K562 (cell line): ENCODE results near the gene HPCAL1. TPM values are rescaled to one million over a fixed set of nuclear protein-coding genes. Genes with fewer than 3 reads are reported as not detected.
A peak's percentile ranks its signal among the peaks of the same experiment; 100 is the strongest.

Experiments
- ATAC-seq: fragments of 200-7000 bp; cut with Tn5 transposase; 3 replicates; pipeline ENCODE4 v1.9.1; 2020; ENCODE audit warnings: moderate library complexity
- BruUV-seq: library from RNA; stranded (reverse); fragments of 400-500 nt; replicated peaks from 2 replicates; lab custom pipeline; 2021; lab: Mats Ljungman, UMichigan
- CTCF ChIA-PET: fragments of 300-600 bp; formaldehyde crosslinking; extraction: SDS; loops from one replicate; lab custom pipeline; 2021; ENCODE audit warnings: low intra/inter-chr PET ratio; lab: Yijun Ruan, JAX
- POLR2A ChIA-PET: fragments of 300-600, 350-650 bp; sonication (Branson Sonifier 250); formaldehyde crosslinking; extraction: SDS; loops from one replicate; lab custom pipeline; 2021; ENCODE audit warnings: antibody characterized with exemption, inconsistent platforms; lab: Yijun Ruan, JAX
- DNase-seq, 4 experiments: peaks; one replicate each; pipeline versions ENCODE4 v3.0.0 to v3.0.0-alpha.2; 2011 to 2018; ENCODE audit warnings: low spot score in 3 of 4, mixed read lengths in 3 of 4; ENCODE audit errors: extremely low read depth in 1 of 4
- FAIRE-seq: peaks from 2 replicates; lab custom pipeline; 2011; peaks lifted over from hg19 to GRCh38; lab: Jason Lieb, UNC
- H2AFZ ChIP-seq: 2 replicates; pipeline ENCODE4 v1.6.0; 2011; ENCODE audit warnings: low read depth, low read length, control low read depth, inconsistent platforms
- H3K27ac ChIP-seq: fragments of 200-600 bp; 3 replicates; pipeline ENCODE4 v1.8.0; 2011; ENCODE audit warnings: low read depth, mild to moderate bottlenecking, control low read depth, inconsistent platforms, low read length, moderate library complexity, mixed read lengths; ENCODE audit errors: extremely low read depth
- H3K27me3 ChIP-seq, 2 experiments: fragments of 300-600 bp in 1 of 2; 2 replicates in 1 of 2; 3 replicates in 1 of 2; pipeline versions ENCODE4 v1.6.0 to v1.8.0; 2011; ENCODE audit warnings: inconsistent platforms in 2 of 2, low read length in 2 of 2, mild to moderate bottlenecking in 1 of 2, mixed read lengths in 1 of 2, moderate library complexity in 1 of 2; ENCODE audit not compliant: control insufficient read depth in 2 of 2, insufficient read depth in 2 of 2
- H3K36me3 ChIP-seq: fragments of 300-600 bp; 3 replicates; pipeline ENCODE4 v1.8.0; 2011; ENCODE audit warnings: mild to moderate bottlenecking, low read length, inconsistent platforms; ENCODE audit not compliant: control insufficient read depth, insufficient read depth
- H3K4me1 ChIP-seq, 2 experiments: fragments of 200-600 bp in 1 of 2; replicated peaks in 1 of 2; 2 replicates in 1 of 2; 3 replicates in 1 of 2; pipeline versions ENCODE4 v1.5.1 to v1.8.0; 2011; ENCODE audit warnings: inconsistent platforms in 2 of 2, low read length in 2 of 2, mild to moderate bottlenecking in 1 of 2, mixed read lengths in 1 of 2, moderate library complexity in 1 of 2; ENCODE audit not compliant: control insufficient read depth in 2 of 2, insufficient read depth in 2 of 2
- H3K4me2 ChIP-seq: 2 replicates; pipeline ENCODE4 v1.6.1; 2011; ENCODE audit warnings: low read length, control low read depth, inconsistent platforms, mixed read lengths; ENCODE audit not compliant: insufficient read depth
- H3K4me3 ChIP-seq: fragments of 200-600 bp; sonication (generic), shearing (Covaris generic); 2 replicates; pipeline ENCODE4 v1.5.1; 2016; ENCODE audit warnings: control low read depth, inconsistent platforms
- H3K79me2 ChIP-seq: fragments of 200-600 bp; 3 replicates; pipeline ENCODE4 v1.8.0; 2011; ENCODE audit warnings: low read length, inconsistent platforms; ENCODE audit not compliant: control insufficient read depth, insufficient read depth
- H3K9ac ChIP-seq, 2 experiments: 2 replicates each; pipeline versions ENCODE4 v1.6.0 to v1.6.1; 2011; ENCODE audit warnings: low read depth in 2 of 2, low read length in 2 of 2, control low read depth in 1 of 2, inconsistent platforms in 1 of 2, mild to moderate bottlenecking in 1 of 2, mixed read lengths in 1 of 2; ENCODE audit not compliant: insufficient read depth in 1 of 2
- H3K9me1 ChIP-seq: one replicate; pipeline ENCODE4 v1.6.0; 2011; ENCODE audit warnings: inconsistent platforms, mild to moderate bottlenecking, low read length, moderate library complexity; ENCODE audit not compliant: control insufficient read depth, insufficient read depth
- H3K9me3 ChIP-seq: replicated peaks from 2 replicates; pipeline ENCODE4 v1.5.1; 2011; ENCODE audit warnings: low read depth, low read length, inconsistent platforms; ENCODE audit not compliant: control insufficient read depth, insufficient read depth
- H4K20me1 ChIP-seq: replicated peaks from 2 replicates; pipeline ENCODE4 v1.6.1; 2011; ENCODE audit warnings: low read length, inconsistent platforms, mixed read lengths; ENCODE audit not compliant: control insufficient read depth, insufficient read depth
- BRD9 ChIP-seq: fragments of 450-650 bp; IDR thresholded peaks from 2 replicates; pipeline ENCODE4 v1.6.1; 2018; ENCODE audit warnings: low read depth; ENCODE audit not compliant: partially characterized antibody
- GATA2 ChIP-seq: sonication (generic); formaldehyde crosslinking; IDR thresholded peaks from 2 replicates; pipeline ENCODE4 v1.4.0; 2020; ENCODE audit warnings: mild to moderate bottlenecking, missing genetic modification reagents
- IRF2 ChIP-seq: sonication (generic); formaldehyde crosslinking; IDR thresholded peaks from 2 replicates; pipeline ENCODE4 v1.8.1; 2022; ENCODE audit warnings: mild to moderate bottlenecking, missing genetic modification reagents
- MAFG ChIP-seq: fragments of 450-650 bp; conservative IDR thresholded peaks from 2 replicates; pipeline ENCODE4 v1.6.1; 2016; ENCODE audit warnings: missing genetic modification characterization, missing compliant biosample characterization
- MXI1 ChIP-seq: IDR thresholded peaks from 2 replicates; pipeline ENCODE4 v1.6.1; 2011; ENCODE audit warnings: low read depth, mild to moderate bottlenecking, improper control_type of control experiment, low read length
- PTBP1 ChIP-seq: fragments of 200-400 bp; formaldehyde crosslinking; IDR thresholded peaks from 2 replicates; pipeline ENCODE4 v1.6.1; 2017; ENCODE audit warnings: low read depth, low read length
- RFX1 ChIP-seq: fragments of 450-650 bp; IDR thresholded peaks from 2 replicates; pipeline ENCODE4 v1.6.1; 2016; ENCODE audit warnings: mild to moderate bottlenecking, moderate library complexity
- RFX5 ChIP-seq: IDR thresholded peaks from 2 replicates; pipeline ENCODE4 v1.6.1; 2011; ENCODE audit warnings: low read depth, mild to moderate bottlenecking, improper control_type of control experiment, low read length
- TCF7 ChIP-seq: sonication (generic); IDR thresholded peaks from 2 replicates; pipeline ENCODE4 v1.6.1; 2016; ENCODE audit warnings: antibody characterized with exemption, borderline replicate concordance
- WGBS: fragments of 100-300 bp; shearing (Covaris generic); methylation state at CpG from one replicate; pipeline ENCODE4 v1.1.6; 2016; ENCODE audit warnings: low coverage, mixed read lengths; ENCODE audit not compliant: insufficient coverage; ENCODE audit errors: missing lambda C conversion rate; 5-methylcytosine and 5-hydroxymethylcytosine counted together
- in situ Hi-C: fragments of 300-500 bp; cut with MboI; formaldehyde crosslinking; loops from 4 replicates; pipeline ENCODE4 v1.15.0; 2018; ENCODE audit warnings: inconsistent platforms, mixed read lengths
- intact Hi-C: fragments of 100-400 bp; cut with micrococcal nuclease; formaldehyde crosslinking; loops from 2 replicates; pipeline ENCODE4 v1.14.2; 2022
- polyA plus RNA-seq, 8 experiments: library from polyadenylated mRNA; depleted of rRNA in 4 of 8; stranded (reverse) in 5 of 8; unstranded in 3 of 8; fragments of >200 nt; fragmentation: Nextera tagmentation in 2 of 8; fragmentation: Illumina TruSeq in 1 of 8; extraction: Ambion mirVana in 2 of 8; extraction: Trizol in 1 of 8; gene quantifications; 2 replicates each; pipeline versions ENCODE4 v1.2.1 to v1.2.3, GENCODE V29; 2011 to 2014; ENCODE audit warnings: inconsistent platforms in 1 of 8, missing spikeins in 1 of 8
- total RNA-seq, 7 experiments: library from RNA; depleted of rRNA in 6 of 7; stranded (reverse); fragments of >200 nt in 6 of 7; fragmentation: Illumina TruSeq in 2 of 7; extraction: Trizol in 2 of 7; gene quantifications; 2 replicates each; pipeline versions ENCODE4 v1.2.1 to v1.2.3, GENCODE V29; 2011 to 2021; ENCODE audit warnings: low replicate concordance in 1 of 7

HPCAL1 gene
- total and polyA plus RNA-seq, 9 of the 15 experiments (the other 6 are each of a cell fraction or from before 2014, with no cell fraction given), result 2.7 to 65.5 (median 23.9) TPM

DNA sequence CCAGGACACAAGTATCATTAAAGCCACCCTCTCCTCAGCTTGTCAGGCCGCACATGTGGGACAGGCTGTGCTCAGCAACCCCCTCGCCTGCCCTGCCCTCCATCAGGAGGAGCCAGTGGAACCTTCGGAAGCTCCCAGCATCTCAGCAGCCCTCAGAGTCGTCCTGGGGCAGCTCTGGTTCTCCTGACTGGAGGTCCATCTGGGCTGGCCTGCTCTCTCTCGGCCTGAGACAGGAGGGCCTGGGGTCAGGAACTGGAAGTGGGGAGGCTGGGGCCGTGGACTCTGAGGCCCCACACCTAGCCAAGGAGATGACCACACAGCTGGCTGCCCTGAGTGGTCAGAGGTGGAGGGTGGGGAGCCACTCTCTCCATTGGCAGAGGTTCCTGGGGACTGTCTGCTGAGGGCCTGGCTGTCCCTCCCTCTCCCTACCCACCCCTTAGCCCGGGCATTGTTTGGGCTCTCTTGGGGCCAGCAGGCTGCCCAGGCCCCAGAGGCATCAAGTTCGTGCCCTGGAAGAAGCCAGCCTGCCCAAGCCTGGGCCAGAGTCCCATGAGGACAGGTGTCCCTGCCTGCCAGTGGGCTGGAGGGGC is 122.3 kb downstream of the HPCAL1 start:
- Histone ChIP-seq H3K4me2 (no peak overlapping the region), H2AFZ (no peak overlapping the region), H3K4me3 (no peak overlapping the region), H3K79me2 (no peaks in the 10 kb centered on the region), H3K4me1 (peaks cover 0 to 8% of the 10 kb centered on the region in 2 experiments; a peak in 2 of 5 replicates), H3K9ac (peak overlapping the region in 1 of 2 experiments; percentile 76; a peak in 2 of 4 replicates), H3K9me3 (no peaks in the 10 kb centered on the region), H3K27ac (no peak overlapping the region), H3K36me3 (peaks cover 29% of the 10 kb centered on the region; the same call in 2 of the 3 replicates), H4K20me1 (0 out of 2 replicates have a peak, but pooled peaks cover 3% of the 10 kb centered on the region), H3K9me1 (no peaks in the 10 kb centered on the region), H3K27me3 (no peaks in the 10 kb centered on the region)
- in situ Hi-C loops (loop anchor here (25.0 kb wide), 1 partner anchor 163 kb away; no protein-coding TSS in a partner anchor), intact Hi-C loops (no loop called here)
- no peak for ATAC-seq
- FAIRE-seq, result no peak
- CTCF ChIA-PET, result no interaction called here
- BruUV-seq, result no TSS peak
- 74% methylated on average over 7 of the region's 8 CpGs for WGBS
- POLR2A ChIA-PET, result interaction anchor here (0.6 to 1.7 kb wide), 6 partner anchors 8 to 378 kb away, joined by 3 to 4 read pairs (median 3); no protein-coding TSS in a partner anchor
- TF ChIP-seq MAFG (tag) (no peak), IRF2 (CRISPR knock-in tag) (no peak), TCF7 (no peak), RFX5 (no peak), RFX1 (no peak), GATA2 (CRISPR knock-in tag) (no peak), BRD9 (no peak), MXI1 (no peak), PTBP1 (no peak)
- DNase-seq, result no peak
